Retinal pigment epithelial cell (primary cell): ENCODE measurements around the gene ZMYND15.

ENCODE experiments used
- DNase-seq: peaks from one replicate; pipeline ENCODE4 v3.0.0-alpha.2; 2010; ENCODE audit warnings: low read depth
- H3K4me3 ChIP-seq: 2 replicates; pipeline ENCODE4 v1.5.1; 2011; ENCODE audit warnings: mild to moderate bottlenecking, low read length, control low read depth, moderate library complexity
- CTCF ChIP-seq: conservative IDR thresholded peaks from 2 replicates; pipeline ENCODE4 v1.5.1; 2011; ENCODE audit warnings: low read depth, low read length, control low read depth, inconsistent platforms

ZMYND15 gene

DNA sequence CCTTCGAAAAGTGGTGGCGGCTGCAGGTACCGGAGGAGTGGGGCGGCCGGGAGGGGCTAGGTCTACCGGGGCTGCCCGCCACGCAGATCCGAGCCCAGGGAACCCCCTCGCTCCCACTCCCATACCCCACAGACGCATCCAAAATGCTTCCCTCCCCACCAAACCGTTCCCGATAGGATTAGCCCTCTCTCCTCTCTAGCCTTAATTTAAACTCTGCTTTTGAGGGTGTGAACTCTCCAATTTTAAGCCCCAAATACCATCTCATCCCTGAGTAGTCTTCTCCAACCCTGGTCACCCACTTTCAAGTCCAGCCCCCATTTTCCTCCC, 355 bp downstream of the ZMYND15 start:
- DNase-seq, result no peak
- H3K4me3 ChIP-seq, result peak overlapping the region; percentile 50

DNA sequence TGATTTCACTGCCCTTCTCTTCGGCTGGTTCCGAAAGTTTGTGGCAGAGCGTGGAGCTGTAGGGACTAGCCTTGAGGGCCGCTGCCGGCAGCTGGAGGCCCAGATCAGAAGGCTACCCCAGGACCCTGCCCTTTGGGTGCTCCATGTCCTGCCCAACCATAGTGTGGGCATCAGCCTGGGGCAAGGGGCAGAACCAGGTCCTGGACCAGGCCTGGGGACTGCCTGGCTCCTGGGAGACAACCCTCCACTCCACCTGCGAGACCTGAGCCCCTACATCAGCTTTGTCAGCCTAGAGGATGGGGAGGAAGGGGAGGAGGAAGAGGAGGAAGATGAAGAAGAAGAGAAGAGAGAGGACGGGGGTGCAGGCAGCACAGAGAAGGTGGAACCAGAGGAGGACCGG, 951 bp downstream of the ZMYND15 start:
- no peak overlapping the region for H3K4me3 ChIP-seq
- no peak for DNase-seq
- TF ChIP-seq CTCF, result no peak

More for the DNA sequence above, 355 bp downstream of the ZMYND15 start:
- no peak for TF ChIP-seq CTCF

DNA sequence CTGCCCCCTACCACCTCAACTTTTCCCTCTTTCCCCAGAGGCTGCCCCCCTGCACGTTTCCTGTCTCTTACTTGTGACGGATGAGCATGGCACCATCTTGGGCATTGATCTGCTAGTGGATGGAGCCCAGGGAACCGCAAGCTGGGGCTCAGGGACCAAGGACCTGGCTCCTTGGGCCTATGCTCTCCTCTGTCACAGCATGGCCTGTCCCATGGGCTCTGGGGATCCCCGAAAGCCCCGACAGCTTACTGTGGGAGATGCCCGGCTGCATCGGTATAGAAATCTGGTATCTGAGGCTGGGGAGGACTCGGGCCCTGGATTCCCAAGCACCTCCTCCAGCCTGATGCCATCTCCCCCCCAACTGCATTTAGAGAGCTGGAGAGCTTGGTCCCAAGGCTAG, 1.9 kb downstream of the ZMYND15 start:
- H3K4me3 ChIP-seq, result no peak overlapping the region
- TF ChIP-seq CTCF, result no peak
- no peak for DNase-seq

- DNase-seq, result no peak
- H3K4me3 ChIP-seq, result no peak overlapping the region
- TF ChIP-seq CTCF, result no peak
Measured at GRCh38 chr17:4742133-4742532, 2.5 kb downstream of the ZMYND15 start.

DNA sequence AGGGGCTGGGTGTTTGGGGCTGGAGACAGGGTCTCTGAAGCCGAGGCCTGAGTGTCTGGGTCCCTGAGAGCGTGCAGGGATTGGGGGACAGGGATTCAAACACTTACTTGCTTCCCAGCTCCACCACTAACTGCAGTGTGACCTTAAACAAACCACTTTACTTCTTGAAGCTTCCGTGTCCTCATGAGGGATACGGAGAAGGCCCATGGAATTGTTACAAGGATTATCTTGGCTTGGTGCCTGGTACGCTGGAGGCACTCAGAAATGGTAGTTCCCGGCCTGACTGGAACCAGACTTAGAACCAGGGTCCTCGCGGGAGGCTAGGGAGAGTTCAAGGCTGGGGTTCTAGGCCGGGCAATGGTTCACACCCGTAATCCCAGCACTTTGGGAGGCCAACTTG, 3.0 kb downstream of the ZMYND15 start:
- TF ChIP-seq CTCF, result no peak
- no peak for DNase-seq
- no peak overlapping the region for H3K4me3 ChIP-seq

DNA sequence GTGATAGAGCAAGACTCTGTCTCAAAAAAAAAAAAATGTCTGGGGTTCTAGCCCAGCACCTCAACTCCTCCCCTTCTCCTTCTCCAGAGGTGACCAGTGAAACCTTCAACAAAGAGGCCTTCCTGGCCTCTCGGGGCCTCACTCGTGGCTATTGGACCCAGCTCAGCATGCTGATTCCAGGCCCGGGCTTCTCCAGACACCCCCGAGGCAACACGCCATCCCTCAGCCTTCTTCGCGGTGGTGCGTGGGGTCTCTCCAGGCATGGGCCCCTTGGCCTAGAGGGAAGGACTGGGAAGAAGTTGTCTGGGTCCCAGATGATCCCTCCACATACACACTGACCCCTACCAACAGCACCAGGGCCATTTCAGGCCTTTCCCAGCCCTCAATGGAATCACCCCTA, 3.6 kb downstream of the ZMYND15 start:
- no peak for DNase-seq
- no peak for TF ChIP-seq CTCF
- no peak overlapping the region for H3K4me3 ChIP-seq

DNA sequence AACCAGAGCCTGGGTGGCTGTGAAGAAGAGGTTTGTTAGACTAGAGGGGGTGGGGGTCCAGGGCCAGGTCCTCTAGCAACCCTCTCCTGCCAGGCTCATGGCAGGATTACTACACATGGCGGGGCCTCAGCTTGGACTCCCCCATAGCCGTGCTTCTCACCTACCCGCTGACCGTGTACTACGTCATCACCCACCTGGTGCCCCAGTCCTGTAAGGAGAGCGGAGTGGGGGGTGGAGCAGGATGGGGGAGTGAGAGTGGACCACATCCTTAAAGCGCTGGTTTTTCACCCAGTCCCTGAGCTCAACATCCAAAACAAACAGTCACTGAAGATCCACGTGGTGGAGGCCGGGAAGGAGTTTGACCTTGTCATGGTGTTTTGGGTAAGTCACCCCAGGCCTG, 4.3 kb downstream of the ZMYND15 start:
- TF ChIP-seq CTCF, result no peak
- DNase-seq, result no peak
- H3K4me3 ChIP-seq, result no peak overlapping the region
